Transverse colon (tissue), 4 donors: ENCODE data around the gene ENOPH1. TPM values are rescaled to one million over a fixed set of nuclear protein-coding genes. Genes with fewer than 3 reads are reported as not detected.

Experiments
- small RNA-seq, 4 donors: library from RNA; depleted of rRNA; stranded (forward); fragments of <200 nt; gene quantifications; one replicate each; pipeline ENCODE3, GENCODE V24; 2016
- total RNA-seq, 4 donors: library from RNA; depleted of rRNA; stranded (reverse); fragments of >200 nt; gene quantifications; one replicate each; pipeline ENCODE4 v1.1.0, GENCODE V29; 2016

The ENOPH1 gene
- total RNA-seq, 4 donors from 2014 or later = 0.75 to 21.5 (median 15.8) TPM

Small RNA genes lying within 50 kb of the gene (small RNA-seq; reads per million reads assigned to genes)
- gene RF00150 = 0 to 0.18 (median 0.07) reads per million in 4 donors

Other genes with a start within 250 kb of the ENOPH1 start
- gene HNRNPD, start 56.6 kb upstream of the ENOPH1 start, total RNA-seq = 100 to 1,000 TPM in 3 of 4 donors, 10 to 100 TPM in 1; 61.4 to 213 (median 130) TPM
- 100 to 1,000 TPM in 2 of 4 donors, 10 to 100 TPM in 2; 78.4 to 131 (median 100) TPM for gene HNRNPDL, start 128 bp upstream of the ENOPH1 start, total RNA-seq
- gene TMEM150C, start 131.4 kb downstream of the ENOPH1 start, total RNA-seq = 1 to 10 TPM in 2 of 4 donors, under 1 TPM in 1, not detected in 1; 0.37 to 6.6 (median 5.9) TPM